ENCODE data around the gene CABS1. TPM values are rescaled to one million over a fixed set of nuclear protein-coding genes. Genes with fewer than 3 reads are reported as not detected.

Gene CABS1
- total RNA-seq, 4 donors from 2014 or later = not detected

DNA sequence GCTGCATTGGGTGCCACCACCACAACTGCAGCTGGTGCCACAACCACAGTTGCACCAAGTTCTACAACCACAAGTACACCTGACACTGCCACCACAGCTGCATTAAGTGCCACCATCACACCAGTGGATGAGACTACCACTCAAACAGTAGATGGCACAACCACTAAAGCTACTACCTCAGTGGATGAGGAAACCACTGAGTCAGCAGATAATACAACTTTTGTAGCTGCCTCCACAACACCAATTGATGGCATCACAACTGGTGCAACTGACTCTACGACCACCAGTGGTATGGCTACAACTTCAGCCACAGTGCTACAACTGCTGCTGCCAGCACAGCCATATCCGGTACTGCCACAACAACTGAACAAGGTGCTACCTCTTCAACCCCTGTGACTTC lies 35.1 kb upstream of the CABS1 start:
- no peak for TF ChIP-seq EP300 (IDR thresholded peaks at IDR 0.05)
- TF ChIP-seq, protein P1, sequence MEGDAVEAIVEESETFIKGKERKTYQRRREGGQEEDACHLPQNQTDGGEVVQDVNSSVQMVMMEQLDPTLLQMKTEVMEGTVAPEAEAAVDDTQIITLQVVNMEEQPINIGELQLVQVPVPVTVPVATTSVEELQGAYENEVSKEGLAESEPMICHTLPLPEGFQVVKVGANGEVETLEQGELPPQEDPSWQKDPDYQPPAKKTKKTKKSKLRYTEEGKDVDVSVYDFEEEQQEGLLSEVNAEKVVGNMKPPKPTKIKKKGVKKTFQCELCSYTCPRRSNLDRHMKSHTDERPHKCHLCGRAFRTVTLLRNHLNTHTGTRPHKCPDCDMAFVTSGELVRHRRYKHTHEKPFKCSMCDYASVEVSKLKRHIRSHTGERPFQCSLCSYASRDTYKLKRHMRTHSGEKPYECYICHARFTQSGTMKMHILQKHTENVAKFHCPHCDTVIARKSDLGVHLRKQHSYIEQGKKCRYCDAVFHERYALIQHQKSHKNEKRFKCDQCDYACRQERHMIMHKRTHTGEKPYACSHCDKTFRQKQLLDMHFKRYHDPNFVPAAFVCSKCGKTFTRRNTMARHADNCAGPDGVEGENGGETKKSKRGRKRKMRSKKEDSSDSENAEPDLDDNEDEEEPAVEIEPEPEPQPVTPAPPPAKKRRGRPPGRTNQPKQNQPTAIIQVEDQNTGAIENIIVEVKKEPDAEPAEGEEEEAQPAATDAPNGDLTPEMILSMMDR (IDR thresholded peaks at IDR 0.05) = no peak
- TF ChIP-seq POLR2A (IDR thresholded peaks at IDR 0.05) = no peak
- H3K9me3 ChIP-seq = no peaks in the 10 kb centered on the region
- H3K4me1 ChIP-seq = no peaks in the 10 kb centered on the region
- no peak for DNase-seq (ENCODE audit: low spot score in 2 of 2)
- H3K36me3 ChIP-seq = no peaks in the 10 kb centered on the region
- H3K27me3 ChIP-seq = no peaks in the 10 kb centered on the region
- WGBS, 2 donors = 83 to 100% methylated on average over 2 of the region's 2 CpGs
- H3K4me3 ChIP-seq = no peak overlapping the region
- H3K27ac ChIP-seq = no peak overlapping the region

DNA sequence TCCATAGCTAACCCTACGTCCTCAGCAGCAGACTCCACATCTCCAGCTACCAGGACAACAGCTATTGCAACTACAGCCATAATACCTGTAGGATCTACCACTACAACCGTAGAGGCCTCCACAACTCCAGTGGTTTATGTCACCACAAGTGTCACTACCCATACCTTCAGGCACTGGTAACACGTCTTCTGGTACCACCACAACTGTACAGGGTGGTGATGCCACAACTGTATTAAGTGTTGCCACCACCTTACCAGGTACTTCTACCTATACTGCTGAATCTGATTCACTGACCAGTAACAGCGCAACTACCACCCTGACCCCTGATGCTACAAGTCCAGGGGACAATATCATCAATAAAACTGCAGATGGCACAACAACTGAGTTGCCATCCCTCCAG lies 34.6 kb upstream of the CABS1 start:
- H3K4me3 ChIP-seq = no peak overlapping the region
- DNase-seq (ENCODE audit: low spot score in 2 of 2) = no peak
- H3K4me1 ChIP-seq = no peaks in the 10 kb centered on the region
- TF ChIP-seq EP300 (IDR thresholded peaks at IDR 0.05) (no peak), POLR2A (IDR thresholded peaks at IDR 0.05) (no peak)
- TF ChIP-seq, protein P1 (IDR thresholded peaks at IDR 0.05) = no peak
- no peaks in the 10 kb centered on the region for H3K27me3 ChIP-seq
- WGBS, 2 donors = 92 to 95% methylated on average over 4 of the region's 4 CpGs
- H3K27ac ChIP-seq = no peak overlapping the region
- H3K9me3 ChIP-seq = no peaks in the 10 kb centered on the region
- H3K36me3 ChIP-seq = no peaks in the 10 kb centered on the region

DNA sequence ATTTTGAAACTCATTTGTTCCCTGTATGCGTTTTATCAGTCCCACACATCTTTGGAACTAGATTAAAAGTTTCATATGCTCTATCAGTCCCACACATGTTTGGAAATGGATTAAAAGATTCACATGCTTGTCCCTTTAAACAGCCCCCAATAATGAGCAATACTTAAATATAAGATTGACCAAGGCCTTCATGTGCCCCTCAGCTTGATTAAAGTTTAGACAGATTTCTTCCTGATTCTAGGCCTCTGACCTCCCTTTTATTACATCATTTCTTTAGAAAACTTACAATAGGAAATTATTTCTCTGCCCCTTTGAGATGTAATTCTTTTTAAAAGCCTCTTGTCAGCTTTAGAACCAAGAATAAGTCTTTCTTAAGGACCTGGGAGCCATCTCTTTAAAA lies 31.7 kb upstream of the CABS1 start:
- no peaks in the 10 kb centered on the region for H3K4me1 ChIP-seq
- H3K27ac ChIP-seq = no peak overlapping the region
- TF ChIP-seq POLR2A (IDR thresholded peaks at IDR 0.05) (no peak), EP300 (IDR thresholded peaks at IDR 0.05) (no peak)
- TF ChIP-seq, protein P1 (IDR thresholded peaks at IDR 0.05) = no peak
- H3K36me3 ChIP-seq = no peaks in the 10 kb centered on the region
- WGBS, 2 donors = 46 to 55% methylated on average over 1 of the region's 1 CpG
- no peak for DNase-seq (ENCODE audit: low spot score in 2 of 2)
- H3K9me3 ChIP-seq = no peaks in the 10 kb centered on the region
- no peak overlapping the region for H3K4me3 ChIP-seq
- H3K27me3 ChIP-seq = no peaks in the 10 kb centered on the region

DNA sequence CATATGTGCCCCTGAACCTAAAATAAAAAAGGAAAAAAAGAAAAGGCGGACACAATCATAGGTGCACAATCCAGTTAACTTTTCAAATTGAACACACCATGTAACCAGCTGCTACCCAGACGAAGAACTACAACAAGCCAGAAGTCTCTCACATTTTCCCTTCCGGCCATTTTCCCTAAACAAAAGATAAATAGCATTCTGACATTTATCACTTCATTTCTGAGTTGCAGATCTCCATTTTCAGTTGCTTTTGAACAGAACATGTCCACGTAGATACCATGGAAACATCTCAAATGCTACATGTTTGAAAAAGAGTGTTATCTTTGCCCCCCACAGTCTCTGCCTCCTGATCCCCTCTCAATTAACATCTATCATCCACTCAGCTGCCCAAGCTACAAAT lies 29.2 kb upstream of the CABS1 start:
- no peaks in the 10 kb centered on the region for H3K27me3 ChIP-seq
- H3K36me3 ChIP-seq = no peaks in the 10 kb centered on the region
- H3K9me3 ChIP-seq = no peaks in the 10 kb centered on the region
- no peaks in the 10 kb centered on the region for H3K4me1 ChIP-seq
- H3K27ac ChIP-seq = no peak overlapping the region
- no peak for DNase-seq (ENCODE audit: low spot score in 2 of 2)
- TF ChIP-seq, protein P1 (IDR thresholded peaks at IDR 0.05) = no peak
- TF ChIP-seq EP300 (IDR thresholded peaks at IDR 0.05) = no peak
- TF ChIP-seq POLR2A (IDR thresholded peaks at IDR 0.05) = no peak
- WGBS, 2 donors = 67 to 81% methylated on average over 4 of the region's 4 CpGs
- H3K4me3 ChIP-seq = no peak overlapping the region

DNA sequence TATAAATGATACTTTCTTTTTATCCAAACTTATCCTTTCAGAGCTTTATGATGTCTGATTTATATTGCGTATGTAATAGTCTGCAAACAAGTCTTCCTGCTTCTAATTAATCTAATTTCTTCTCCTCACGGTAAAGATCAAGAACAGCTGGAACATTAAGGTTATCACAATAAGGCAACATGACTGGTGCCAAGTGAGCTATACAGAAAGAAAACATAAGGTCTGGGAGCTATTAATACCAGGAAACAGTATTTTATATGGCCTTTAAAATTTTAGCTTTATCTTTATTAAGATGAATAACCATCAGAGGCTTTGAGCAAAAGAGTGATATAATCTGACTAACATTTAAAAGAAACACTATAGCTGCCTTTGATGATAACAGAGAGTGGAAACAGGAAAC lies 28.7 kb upstream of the CABS1 start:
- TF ChIP-seq POLR2A (IDR thresholded peaks at IDR 0.05) (no peak), EP300 (IDR thresholded peaks at IDR 0.05) (no peak)
- TF ChIP-seq, protein P1 (IDR thresholded peaks at IDR 0.05) = no peak
- H3K4me1 ChIP-seq = no peaks in the 10 kb centered on the region
- H3K9me3 ChIP-seq = no peaks in the 10 kb centered on the region
- H3K36me3 ChIP-seq = no peaks in the 10 kb centered on the region
- no peak overlapping the region for H3K4me3 ChIP-seq
- H3K27ac ChIP-seq = no peak overlapping the region
- WGBS, 2 donors = 61 to 63% methylated on average over 2 of the region's 2 CpGs
- H3K27me3 ChIP-seq = no peaks in the 10 kb centered on the region
- DNase-seq (ENCODE audit: low spot score in 2 of 2) = no peak

Measured in tibial nerve (tissue), 4 donors.